ENCODE data around the gene SPTBN1. TPM values are rescaled to one million over a fixed set of nuclear protein-coding genes. Genes with fewer than 3 reads are reported as not detected.

SPTBN1 gene
- total RNA-seq, 2 donors from 2014 or later, result 321 to 326 TPM

DNA sequence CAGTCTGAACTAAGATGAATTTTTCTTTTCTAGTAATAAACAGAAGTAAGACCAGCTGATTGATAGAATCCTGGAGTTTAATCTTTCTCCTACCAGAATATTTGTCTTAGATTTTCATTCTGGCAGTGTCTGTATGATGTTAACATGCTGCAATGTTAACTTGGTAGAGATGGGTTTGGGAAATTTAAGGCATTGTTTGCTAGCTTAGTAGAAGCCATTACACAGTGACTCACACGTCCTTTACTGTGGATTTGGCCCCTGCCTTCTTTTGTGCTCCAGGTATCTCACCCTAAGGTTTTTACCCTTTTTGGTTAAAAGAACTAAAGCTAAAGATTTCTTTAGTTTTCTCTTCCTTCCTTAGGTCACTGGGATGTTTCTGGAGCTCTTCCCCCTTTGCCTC lies 84.1 kb downstream of the SPTBN1 start:
- ATAC-seq (no peak), DNase-seq (no peak)
- intact Hi-C loops (cut with DNase I, micrococcal nuclease), result no loop called here

GRCh38 chr2:54541995-54542394 lies 85.9 kb downstream of the SPTBN1 start:
- DNase-seq (no peak), ATAC-seq (no peak)
- intact Hi-C loops (cut with DNase I, micrococcal nuclease), result no loop called here

DNA sequence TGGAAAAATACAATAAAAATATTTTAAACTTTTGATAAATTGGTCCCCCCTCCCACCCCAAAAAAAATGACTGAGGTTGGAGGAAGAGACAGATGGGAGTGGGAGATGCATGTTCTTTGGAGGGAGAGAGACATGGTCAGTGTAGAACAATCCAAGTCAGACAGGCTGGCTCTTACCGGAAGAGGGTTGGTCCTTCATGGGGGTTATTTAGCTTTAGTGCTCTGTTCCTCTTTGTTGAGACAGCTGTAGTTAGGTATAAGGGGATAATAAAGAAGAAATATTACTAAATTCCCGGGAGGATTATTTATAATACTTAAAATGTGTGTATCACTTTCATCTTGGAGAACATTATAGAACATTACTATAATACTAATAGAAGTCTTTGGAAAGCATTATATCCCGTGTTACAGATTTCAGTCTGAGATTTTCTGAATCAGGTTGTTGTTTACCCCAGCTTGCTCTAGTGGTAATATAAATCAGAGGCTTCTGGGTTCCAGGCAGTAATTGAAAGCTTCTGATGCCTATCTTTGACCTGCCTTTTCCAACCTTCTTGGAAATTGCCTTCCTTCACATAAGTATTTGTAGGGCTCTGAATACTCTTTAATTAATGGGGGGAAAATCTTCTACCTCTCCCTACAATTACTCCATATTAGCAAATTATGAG lies 87.7 kb downstream of the SPTBN1 start:
- peak; percentile 25 for ATAC-seq
- no peak for DNase-seq
- intact Hi-C loops (cut with DNase I, micrococcal nuclease), result no loop called here

GRCh38 chr2:54545702-54546450 lies 89.7 kb downstream of the SPTBN1 start:
- DNase-seq, result no peak
- intact Hi-C loops (cut with DNase I, micrococcal nuclease), result no loop called here
- ATAC-seq, result peak; percentile 73

DNA sequence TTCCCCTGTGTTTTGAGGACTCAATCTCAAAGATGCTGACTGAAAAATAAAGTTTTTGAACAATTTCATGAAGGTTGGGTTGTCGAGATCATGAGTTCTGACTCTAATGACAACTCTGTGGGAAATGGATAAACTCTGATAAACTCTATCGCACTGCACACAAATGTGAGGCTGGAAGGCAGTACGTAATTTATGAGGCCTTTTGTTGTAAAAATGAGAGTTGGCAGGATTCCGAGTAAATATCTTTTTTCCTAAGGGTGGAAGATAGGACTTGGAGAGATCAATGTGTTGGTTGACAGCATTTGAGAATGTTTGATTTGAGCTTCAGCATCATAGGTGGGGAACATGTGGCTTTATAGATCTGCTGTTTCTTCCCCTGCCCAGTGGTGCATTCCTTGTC lies 90.4 kb downstream of the SPTBN1 start:
- no peak for DNase-seq
- peak; percentile 30 for ATAC-seq
- intact Hi-C loops (cut with DNase I, micrococcal nuclease), result no loop called here

- DNase-seq, result no peak
- ATAC-seq, result no peak
- intact Hi-C loops (cut with DNase I, micrococcal nuclease), result no loop called here
These were observed 91.0 kb downstream of the SPTBN1 start for GRCh38 chr2:54546923-54547720.

- no peak for ATAC-seq
These were observed 93.3 kb downstream of the SPTBN1 start for GRCh38 chr2:54549430-54549829.

DNA sequence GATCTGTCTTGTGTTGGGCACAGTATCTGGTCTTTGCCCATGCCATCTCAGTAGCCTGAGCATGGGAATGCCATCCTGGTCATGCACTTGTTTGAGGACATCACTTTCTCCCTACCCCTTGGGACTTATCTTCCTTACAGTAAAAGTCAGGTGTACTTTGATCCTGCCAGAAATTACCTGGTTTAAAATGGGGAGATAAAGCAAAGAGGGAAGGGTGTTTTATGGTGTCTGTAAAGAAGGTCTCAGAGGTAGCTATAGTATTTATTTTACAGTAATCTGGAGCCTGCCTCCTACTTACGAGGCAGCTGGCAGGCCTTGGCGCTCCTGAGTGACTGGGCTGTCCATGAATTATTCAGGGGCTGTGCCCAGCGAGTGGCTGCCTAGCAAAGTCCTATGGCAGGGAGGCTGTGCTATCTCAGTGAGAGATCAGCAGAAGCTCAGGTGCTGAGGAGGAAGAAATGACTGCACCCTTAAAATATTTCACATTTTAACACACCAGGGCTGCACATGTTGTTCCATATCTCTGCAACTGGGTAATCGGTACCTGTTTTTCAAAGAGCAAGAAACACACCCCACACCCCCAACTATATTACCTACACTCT lies 93.9 kb downstream of the SPTBN1 start:
- peak; percentile 82 to 88 for DNase-seq
- intact Hi-C loops (cut with DNase I, micrococcal nuclease), result no loop called here
- ATAC-seq, result peak; percentile 80

More at GRCh38 chr2:54549430-54549829, 93.3 kb downstream of the SPTBN1 start:
- intact Hi-C loops (cut with DNase I, micrococcal nuclease), result no loop called here
- no peak for DNase-seq

GRCh38 chr2:54550547-54550946 lies 94.4 kb downstream of the SPTBN1 start:
- DNase-seq (no peak), ATAC-seq (no peak)
- intact Hi-C loops (cut with DNase I, micrococcal nuclease), result no loop called here

DNA sequence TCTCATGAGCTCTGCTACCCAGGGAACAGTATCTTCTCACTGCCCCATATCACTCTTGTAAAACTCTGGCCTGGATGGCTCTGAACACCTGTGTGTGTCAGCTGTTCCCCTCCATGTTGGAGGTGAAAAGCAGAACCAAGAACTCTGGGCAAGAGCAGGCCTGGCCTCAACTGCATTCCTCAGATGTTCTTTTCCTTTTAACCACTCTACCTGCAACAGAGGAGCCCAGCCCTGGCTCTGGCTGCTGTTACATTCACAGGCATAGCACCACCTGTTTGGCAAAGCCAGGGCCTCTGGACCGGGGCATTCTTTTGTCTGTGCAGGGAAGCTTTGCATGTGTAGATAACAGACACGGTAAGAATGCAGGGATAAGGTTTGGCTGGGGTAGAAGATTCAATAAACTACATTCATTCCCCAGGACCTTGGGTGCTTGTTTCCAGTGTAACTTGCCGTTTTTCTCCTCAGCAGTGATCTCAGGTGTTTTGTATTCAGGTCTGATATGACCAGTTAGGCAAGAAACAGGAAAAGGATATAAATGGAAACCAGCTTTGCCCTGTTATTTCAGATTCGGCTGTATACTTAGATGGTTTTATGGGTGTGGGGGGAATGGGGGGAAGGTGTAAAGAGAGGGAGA lies 95.1 kb downstream of the SPTBN1 start:
- no peak for ATAC-seq
- intact Hi-C loops (cut with DNase I, micrococcal nuclease), result no loop called here
- peak in 1 of 2 donors; percentile 41 for DNase-seq

- ATAC-seq, result no peak
- no peak for DNase-seq
- intact Hi-C loops (cut with DNase I, micrococcal nuclease), result no loop called here
These were observed 96.9 kb downstream of the SPTBN1 start for GRCh38 chr2:54553075-54553474.

GRCh38 chr2:54553775-54554174 lies 97.6 kb downstream of the SPTBN1 start:
- DNase-seq, result no peak

GRCh38 chr2:54555318-54555837 lies 99.3 kb downstream of the SPTBN1 start:
- intact Hi-C loops (cut with DNase I, micrococcal nuclease), result no loop called here
- ATAC-seq (peak; percentile 45), DNase-seq (no peak)

More at GRCh38 chr2:54553775-54554174, 97.6 kb downstream of the SPTBN1 start:
- ATAC-seq, result no peak
- intact Hi-C loops (cut with DNase I, micrococcal nuclease), result no loop called here

DNA sequence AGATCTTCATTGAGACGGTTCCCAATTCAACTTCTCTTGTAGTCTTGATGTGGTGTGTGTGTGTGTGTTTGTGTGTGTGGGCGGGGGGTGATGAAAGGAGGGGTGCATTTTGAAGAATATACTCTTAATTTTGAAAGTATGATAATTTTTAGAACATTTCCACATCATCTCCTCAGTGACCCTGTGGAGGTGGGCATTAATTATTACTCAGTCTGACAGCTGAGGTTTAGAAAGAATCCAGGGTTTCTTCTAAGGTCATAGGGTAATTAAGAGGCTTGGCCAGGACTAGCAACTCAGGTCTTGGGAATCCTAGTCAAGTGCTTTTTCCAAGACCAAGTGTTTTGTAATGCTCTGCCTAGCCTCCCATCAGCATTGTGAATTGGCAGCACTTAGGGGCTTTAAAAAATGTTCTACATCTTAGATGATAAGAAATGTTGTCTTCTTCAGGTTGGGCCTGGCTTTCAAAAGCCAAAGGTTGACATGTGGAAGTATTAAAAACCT lies 100.5 kb downstream of the SPTBN1 start:
- intact Hi-C loops (cut with DNase I, micrococcal nuclease), result no loop called here
- ATAC-seq (no peak), DNase-seq (no peak)

DNA sequence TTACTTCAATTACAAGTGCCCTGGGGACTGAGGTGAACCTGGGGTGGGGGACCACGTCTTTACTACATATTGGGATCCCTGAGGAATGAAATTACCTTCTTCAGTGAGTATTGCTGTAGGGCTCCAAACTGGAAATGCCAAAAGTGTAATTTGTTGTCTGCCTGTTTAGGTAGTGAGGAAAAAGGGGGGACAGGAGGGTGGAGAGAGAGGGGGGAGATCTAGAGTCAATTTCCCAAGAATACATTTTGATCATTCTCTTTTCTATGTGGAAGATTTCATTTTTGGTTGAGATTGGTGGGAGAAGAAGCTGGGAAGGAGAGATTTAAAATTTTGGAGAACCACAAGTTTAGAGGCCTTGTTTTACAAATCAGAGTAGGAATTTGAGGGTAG lies 101.1 kb downstream of the SPTBN1 start:
- DNase-seq (no peak), ATAC-seq (no peak)
- intact Hi-C loops (cut with DNase I, micrococcal nuclease), result no loop called here

- intact Hi-C loops (cut with DNase I, micrococcal nuclease), result no loop called here
- DNase-seq, result peak; percentile 70 to 81
- ATAC-seq, result peak; percentile 44
These were observed 101.6 kb downstream of the SPTBN1 start for GRCh38 chr2:54557601-54558187.

GRCh38 chr2:54558188-54559005 lies 102.3 kb downstream of the SPTBN1 start:
- ATAC-seq (peak; percentile 67), DNase-seq (peak; percentile 72 to 86)
- intact Hi-C loops (cut with DNase I, micrococcal nuclease), result no loop called here
